Measurements from ENCODE around the gene DBT. TPM values are rescaled to one million over a fixed set of nuclear protein-coding genes. Genes with fewer than 3 reads are reported as not detected.

Gene DBT
- total and polyA plus RNA-seq, 2 donors (not counting 1 experiment from before 2014, with no cell fraction given): 2.6 to 15.1 TPM

DNA sequence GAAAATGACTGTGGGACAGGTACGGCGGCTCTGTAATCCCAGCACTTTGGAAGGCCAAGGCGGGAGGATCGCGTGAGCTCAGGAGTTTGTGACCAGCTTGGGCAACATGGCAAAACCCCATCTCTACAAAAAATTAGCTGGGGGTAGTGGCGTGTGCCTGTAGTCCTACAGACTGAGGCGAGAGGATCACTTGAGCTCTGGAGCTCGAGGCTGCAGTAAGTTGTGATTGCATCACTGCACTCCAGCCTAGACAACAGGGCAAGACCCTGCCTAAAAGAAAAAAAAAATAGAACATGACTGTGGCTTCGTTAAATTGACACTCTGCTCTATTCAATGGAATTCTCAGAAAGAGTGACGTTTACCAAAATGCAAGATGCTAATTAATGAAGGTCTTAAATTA, 3.9 kb upstream of the DBT start:
- Mint-ChIP-seq H3K9me3 (ENCODE audit: insufficient read depth) (no peaks in the 10 kb centered on the region), H3K4me1 (no peaks in the 10 kb centered on the region), H3K4me3 (no peak overlapping the region), H3K27me3 (peaks cover 4% of the 10 kb centered on the region), H3K27ac (no peak overlapping the region)
- Histone ChIP-seq H3K36me3 (replicated peaks in 1 of 2; ENCODE audit: control extremely low read depth in 1 of 2, control insufficient read depth in 1 of 2, extremely low read depth in 1 of 2, insufficient read depth in 2 of 2, low read length in 1 of 2) (no peaks in the 10 kb centered on the region), H3K27me3 (replicated peaks in 1 of 4; ENCODE audit: control extremely low read depth in 1 of 4, control insufficient read depth in 3 of 4, insufficient read depth in 4 of 4, low read length in 3 of 4) (no peaks in the 10 kb centered on the region), H3K9me3 (ENCODE audit: control extremely low read depth in 1 of 3, control insufficient read depth in 2 of 3, insufficient read depth in 1 of 3, low read length in 2 of 3) (no peaks in the 10 kb centered on the region), H3K27ac (ENCODE audit: low read length in 2 of 2) (no peak overlapping the region), H3K4me3 (ENCODE audit: control extremely low read depth in 1 of 5, extremely low read depth in 1 of 5, insufficient read depth in 1 of 5, low read depth in 2 of 5, low read length in 4 of 5) (no peak overlapping the region), H2AFZ (ENCODE audit: insufficient read depth, low read depth, low read length, poor library complexity, severe bottlenecking) (no peak overlapping the region), H4K20me1 (ENCODE audit: control insufficient read depth, insufficient read depth, low read length, poor library complexity, severe bottlenecking) (no peaks in the 10 kb centered on the region), H3K79me2 (ENCODE audit: control insufficient read depth, insufficient read depth, low read length) (peaks cover 10% of the 10 kb centered on the region), H3K9ac (ENCODE audit: low read length) (no peak overlapping the region), H3K4me1 (ENCODE audit: control insufficient read depth in 2 of 2, insufficient read depth in 2 of 2, low read length in 2 of 2) (peaks cover 12 to 15% of the 10 kb centered on the region in 2 donors), H3K4me2 (replicated peaks; ENCODE audit: low read depth, low read length, poor library complexity, severe bottlenecking) (no peak overlapping the region)
- ChIA-PET CTCF (no interaction called here), POLR2A (no interaction called here)
- DNase-seq (no peak), ATAC-seq (ENCODE audit: low read depth) (no peak)
- TF ChIP-seq, protein P1, sequence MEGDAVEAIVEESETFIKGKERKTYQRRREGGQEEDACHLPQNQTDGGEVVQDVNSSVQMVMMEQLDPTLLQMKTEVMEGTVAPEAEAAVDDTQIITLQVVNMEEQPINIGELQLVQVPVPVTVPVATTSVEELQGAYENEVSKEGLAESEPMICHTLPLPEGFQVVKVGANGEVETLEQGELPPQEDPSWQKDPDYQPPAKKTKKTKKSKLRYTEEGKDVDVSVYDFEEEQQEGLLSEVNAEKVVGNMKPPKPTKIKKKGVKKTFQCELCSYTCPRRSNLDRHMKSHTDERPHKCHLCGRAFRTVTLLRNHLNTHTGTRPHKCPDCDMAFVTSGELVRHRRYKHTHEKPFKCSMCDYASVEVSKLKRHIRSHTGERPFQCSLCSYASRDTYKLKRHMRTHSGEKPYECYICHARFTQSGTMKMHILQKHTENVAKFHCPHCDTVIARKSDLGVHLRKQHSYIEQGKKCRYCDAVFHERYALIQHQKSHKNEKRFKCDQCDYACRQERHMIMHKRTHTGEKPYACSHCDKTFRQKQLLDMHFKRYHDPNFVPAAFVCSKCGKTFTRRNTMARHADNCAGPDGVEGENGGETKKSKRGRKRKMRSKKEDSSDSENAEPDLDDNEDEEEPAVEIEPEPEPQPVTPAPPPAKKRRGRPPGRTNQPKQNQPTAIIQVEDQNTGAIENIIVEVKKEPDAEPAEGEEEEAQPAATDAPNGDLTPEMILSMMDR (IDR thresholded peaks at IDR 0.05): no peak
- TF ChIP-seq EZH2 (IDR thresholded peaks at IDR 0.05; ENCODE audit: borderline replicate concordance, insufficient read depth, low read depth, low read length, poor library complexity, severe bottlenecking): no peak
- 79% methylated on average over 9 of the region's 10 CpGs for WGBS (ENCODE audit: insufficient coverage)
- intact Hi-C loops (cut with micrococcal nuclease): no loop called here

DNA sequence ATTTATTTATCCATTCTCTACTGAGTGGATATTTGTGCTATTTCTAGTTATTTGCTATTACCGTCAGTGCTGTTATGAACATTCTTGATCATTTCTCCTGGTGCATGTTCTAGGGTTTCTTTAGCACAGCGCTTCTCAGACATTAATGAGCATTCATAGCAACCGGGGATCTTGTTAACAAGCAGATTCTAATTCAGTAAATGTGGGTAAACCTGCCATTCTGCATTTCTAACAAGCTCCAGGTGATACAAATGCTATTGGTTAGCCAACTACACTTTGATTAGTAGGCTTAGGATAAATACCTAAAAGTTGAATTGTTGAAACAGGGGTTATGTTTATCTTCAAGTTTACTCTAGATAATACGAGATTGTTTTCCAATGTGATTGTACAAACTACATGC, 3.3 kb upstream of the DBT start:
- H3K4me1 Mint-ChIP-seq: no peaks in the 10 kb centered on the region
- H3K27ac Mint-ChIP-seq: no peak overlapping the region
- peaks cover 12 to 15% of the 10 kb centered on the region in 2 donors for H3K4me1 ChIP-seq (ENCODE audit: control insufficient read depth in 2 of 2, insufficient read depth in 2 of 2, low read length in 2 of 2)
- H4K20me1 ChIP-seq (ENCODE audit: control insufficient read depth, insufficient read depth, low read length, poor library complexity, severe bottlenecking): no peaks in the 10 kb centered on the region
- ATAC-seq (ENCODE audit: low read depth) (no peak), DNase-seq (no peak)
- POLR2A ChIA-PET: no interaction called here
- no peak overlapping the region for H3K4me2 ChIP-seq (replicated peaks; ENCODE audit: low read depth, low read length, poor library complexity, severe bottlenecking)
- no peak overlapping the region for H3K4me3 ChIP-seq (ENCODE audit: control extremely low read depth in 1 of 5, extremely low read depth in 1 of 5, insufficient read depth in 1 of 5, low read depth in 2 of 5, low read length in 4 of 5)
- peaks cover 4% of the 10 kb centered on the region for H3K27me3 Mint-ChIP-seq
- intact Hi-C loops (cut with micrococcal nuclease): no loop called here
- no peak overlapping the region for H2AFZ ChIP-seq (ENCODE audit: insufficient read depth, low read depth, low read length, poor library complexity, severe bottlenecking)
- no peak overlapping the region for H3K27ac ChIP-seq (ENCODE audit: low read length in 2 of 2)
- 95% methylated on average over 2 of the region's 4 CpGs for WGBS (ENCODE audit: insufficient coverage)
- H3K9me3 Mint-ChIP-seq (ENCODE audit: insufficient read depth): no peaks in the 10 kb centered on the region
- no peaks in the 10 kb centered on the region for H3K9me3 ChIP-seq (ENCODE audit: control extremely low read depth in 1 of 3, control insufficient read depth in 2 of 3, insufficient read depth in 1 of 3, low read length in 2 of 3)
- TF ChIP-seq EZH2 (IDR thresholded peaks at IDR 0.05; ENCODE audit: borderline replicate concordance, insufficient read depth, low read depth, low read length, poor library complexity, severe bottlenecking): no peak
- TF ChIP-seq, protein P1 (IDR thresholded peaks at IDR 0.05): no peak
- no peaks in the 10 kb centered on the region for H3K36me3 ChIP-seq (replicated peaks in 1 of 2; ENCODE audit: control extremely low read depth in 1 of 2, control insufficient read depth in 1 of 2, extremely low read depth in 1 of 2, insufficient read depth in 2 of 2, low read length in 1 of 2)
- H3K9ac ChIP-seq (ENCODE audit: low read length): no peak overlapping the region
- H3K27me3 ChIP-seq (replicated peaks in 1 of 4; ENCODE audit: control extremely low read depth in 1 of 4, control insufficient read depth in 3 of 4, insufficient read depth in 4 of 4, low read length in 3 of 4): no peaks in the 10 kb centered on the region
- no peak overlapping the region for H3K4me3 Mint-ChIP-seq
- CTCF ChIA-PET: no interaction called here
- peaks cover 10% of the 10 kb centered on the region for H3K79me2 ChIP-seq (ENCODE audit: control insufficient read depth, insufficient read depth, low read length)

Measured in B cell (primary cell).